ENCODE results near the gene UBAP1.

The UBAP1 gene

DNA sequence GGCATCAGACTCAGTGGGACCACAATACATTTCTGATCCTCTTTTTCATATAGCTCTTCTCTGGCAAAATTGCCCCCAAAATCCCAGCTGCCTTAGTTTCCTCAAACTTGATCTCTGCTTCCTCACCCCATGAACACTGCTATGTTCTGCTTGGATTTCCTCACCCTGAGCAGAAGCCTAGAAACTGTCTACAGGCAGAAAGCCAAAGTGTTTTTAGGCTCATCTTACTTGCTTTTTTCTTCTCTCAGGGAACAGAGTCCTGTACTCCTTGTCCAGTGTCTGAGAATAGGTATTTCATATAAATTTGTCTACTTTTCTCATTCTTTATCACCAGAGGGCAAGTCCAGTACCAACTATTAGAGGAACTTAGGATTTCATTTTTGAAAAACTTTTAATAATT lies 21.5 kb upstream of the UBAP1 start:
- no peaks in the 10 kb centered on the region for H3K27me3 ChIP-seq (ENCODE audit: control insufficient read depth in 1 of 2, insufficient read depth in 2 of 2, low read length in 2 of 2)
- H3K36me3 ChIP-seq (ENCODE audit: control insufficient read depth in 2 of 2, insufficient read depth in 2 of 2, low read length in 2 of 2) = no peaks in the 10 kb centered on the region
- H3K4me1 ChIP-seq (ENCODE audit: control insufficient read depth, insufficient read depth, low read length) = no peaks in the 10 kb centered on the region
- H3K27ac ChIP-seq (ENCODE audit: low read length) = no peak overlapping the region
- no peaks in the 10 kb centered on the region for H3K9me3 ChIP-seq (ENCODE audit: control insufficient read depth in 2 of 2, low read length in 2 of 2)
- H3K9ac ChIP-seq (ENCODE audit: low read length in 2 of 2) = no peak overlapping the region
- no peak overlapping the region for H3K4me3 ChIP-seq (ENCODE audit: low read length in 2 of 2)

GRCh38 chr9:34157898-34158297 lies 20.9 kb upstream of the UBAP1 start:
- no peak overlapping the region for H3K9ac ChIP-seq (ENCODE audit: low read length in 2 of 2)
- no peak overlapping the region for H3K27ac ChIP-seq (ENCODE audit: low read length)
- H3K9me3 ChIP-seq (ENCODE audit: control insufficient read depth in 2 of 2, low read length in 2 of 2) = no peaks in the 10 kb centered on the region
- no peaks in the 10 kb centered on the region for H3K4me1 ChIP-seq (ENCODE audit: control insufficient read depth, insufficient read depth, low read length)
- H3K36me3 ChIP-seq (ENCODE audit: control insufficient read depth in 2 of 2, insufficient read depth in 2 of 2, low read length in 2 of 2) = no peaks in the 10 kb centered on the region
- no peaks in the 10 kb centered on the region for H3K27me3 ChIP-seq (ENCODE audit: control insufficient read depth in 1 of 2, insufficient read depth in 2 of 2, low read length in 2 of 2)
- no peak overlapping the region for H3K4me3 ChIP-seq (ENCODE audit: low read length in 2 of 2)

DNA sequence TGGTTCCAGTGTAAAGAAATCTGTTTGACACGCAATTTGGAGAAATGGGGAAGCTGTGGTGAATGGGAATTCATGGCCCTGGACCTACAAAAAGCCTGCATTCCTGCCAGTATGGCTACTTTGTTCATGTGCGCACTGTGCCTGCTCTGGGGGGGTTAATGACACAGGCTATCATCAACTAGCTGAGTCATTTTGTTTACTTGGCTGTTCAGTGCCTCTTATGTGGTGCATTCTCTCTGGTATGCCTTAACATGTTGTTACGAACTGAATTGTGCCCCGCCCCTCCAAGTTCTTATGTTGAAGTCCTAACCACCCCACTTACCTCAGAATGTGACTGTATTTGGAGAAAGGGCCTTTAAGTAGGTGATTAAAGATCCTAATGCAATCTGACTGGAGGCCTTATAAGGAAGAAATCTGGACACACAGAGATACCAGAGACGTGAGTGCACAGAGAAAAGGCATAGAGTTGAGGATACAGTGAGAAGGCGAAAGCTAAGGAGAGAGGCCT lies 20.4 kb upstream of the UBAP1 start:
- H3K4me1 ChIP-seq (ENCODE audit: control insufficient read depth, insufficient read depth, low read length) = no peaks in the 10 kb centered on the region
- H3K27ac ChIP-seq (ENCODE audit: low read length) = no peak overlapping the region
- no peak overlapping the region for H3K4me3 ChIP-seq (ENCODE audit: low read length in 2 of 2)
- H3K9ac ChIP-seq (ENCODE audit: low read length in 2 of 2) = no peak overlapping the region
- no peaks in the 10 kb centered on the region for H3K27me3 ChIP-seq (ENCODE audit: control insufficient read depth in 1 of 2, insufficient read depth in 2 of 2, low read length in 2 of 2)
- H3K9me3 ChIP-seq (ENCODE audit: control insufficient read depth in 2 of 2, low read length in 2 of 2) = no peaks in the 10 kb centered on the region
- H3K36me3 ChIP-seq (ENCODE audit: control insufficient read depth in 2 of 2, insufficient read depth in 2 of 2, low read length in 2 of 2) = no peaks in the 10 kb centered on the region

DNA sequence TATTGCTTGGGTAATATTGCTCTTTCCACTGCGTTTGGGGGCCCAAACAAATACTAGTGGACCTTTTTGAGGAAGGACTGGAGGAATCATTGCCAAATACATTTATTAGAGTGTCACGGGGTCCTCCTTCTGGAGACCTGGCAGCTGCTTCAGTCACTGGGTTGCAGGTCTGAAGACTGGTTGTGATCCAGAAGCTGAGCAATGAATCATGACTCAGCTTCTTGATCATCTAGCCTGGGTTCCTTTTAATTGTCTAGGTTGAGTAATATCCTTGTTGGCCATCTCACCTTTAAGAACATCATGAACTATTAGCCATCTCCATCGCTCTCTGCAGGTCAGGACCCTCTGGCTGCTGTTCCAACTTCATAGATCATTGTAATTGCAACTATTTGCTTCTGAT lies 15.4 kb upstream of the UBAP1 start:
- no peaks in the 10 kb centered on the region for H3K36me3 ChIP-seq (ENCODE audit: control insufficient read depth in 2 of 2, insufficient read depth in 2 of 2, low read length in 2 of 2)
- no peak overlapping the region for H3K4me3 ChIP-seq (ENCODE audit: low read length in 2 of 2)
- H3K27me3 ChIP-seq (ENCODE audit: control insufficient read depth in 1 of 2, insufficient read depth in 2 of 2, low read length in 2 of 2) = no peaks in the 10 kb centered on the region
- no peaks in the 10 kb centered on the region for H3K4me1 ChIP-seq (ENCODE audit: control insufficient read depth, insufficient read depth, low read length)
- H3K9me3 ChIP-seq (ENCODE audit: control insufficient read depth in 2 of 2, low read length in 2 of 2) = no peaks in the 10 kb centered on the region
- H3K9ac ChIP-seq (ENCODE audit: low read length in 2 of 2) = no peak overlapping the region
- no peak overlapping the region for H3K27ac ChIP-seq (ENCODE audit: low read length)

DNA sequence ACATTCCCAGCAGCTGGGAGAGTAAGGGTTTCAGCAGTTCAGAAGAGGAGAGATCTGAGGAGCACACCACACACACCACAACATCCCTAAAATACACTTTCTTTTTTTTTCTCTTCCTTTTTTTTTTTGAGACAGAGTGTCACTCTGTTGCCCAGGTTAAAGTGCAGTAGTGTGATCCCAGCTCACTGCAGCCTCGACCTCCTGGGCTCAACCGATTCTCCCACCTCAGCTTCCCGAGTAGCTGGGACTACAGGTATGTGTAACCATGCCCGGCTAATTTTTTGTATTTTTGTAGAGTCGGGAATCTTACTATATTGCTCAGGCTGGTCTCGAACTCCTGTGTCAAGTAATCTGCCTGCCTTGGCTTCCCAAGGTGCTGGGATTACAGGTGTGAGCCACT lies 9.7 kb upstream of the UBAP1 start:
- no peaks in the 10 kb centered on the region for H3K27me3 ChIP-seq (ENCODE audit: control insufficient read depth in 1 of 2, insufficient read depth in 2 of 2, low read length in 2 of 2)
- H3K36me3 ChIP-seq (ENCODE audit: control insufficient read depth in 2 of 2, insufficient read depth in 2 of 2, low read length in 2 of 2) = no peaks in the 10 kb centered on the region
- peaks cover 3% of the 10 kb centered on the region for H3K4me1 ChIP-seq (ENCODE audit: control insufficient read depth, insufficient read depth, low read length)
- H3K9ac ChIP-seq (ENCODE audit: low read length in 2 of 2) = no peak overlapping the region
- H3K27ac ChIP-seq (ENCODE audit: low read length) = no peak overlapping the region
- H3K4me3 ChIP-seq (ENCODE audit: low read length in 2 of 2) = no peak overlapping the region
- no peaks in the 10 kb centered on the region for H3K9me3 ChIP-seq (ENCODE audit: control insufficient read depth in 2 of 2, low read length in 2 of 2)

DNA sequence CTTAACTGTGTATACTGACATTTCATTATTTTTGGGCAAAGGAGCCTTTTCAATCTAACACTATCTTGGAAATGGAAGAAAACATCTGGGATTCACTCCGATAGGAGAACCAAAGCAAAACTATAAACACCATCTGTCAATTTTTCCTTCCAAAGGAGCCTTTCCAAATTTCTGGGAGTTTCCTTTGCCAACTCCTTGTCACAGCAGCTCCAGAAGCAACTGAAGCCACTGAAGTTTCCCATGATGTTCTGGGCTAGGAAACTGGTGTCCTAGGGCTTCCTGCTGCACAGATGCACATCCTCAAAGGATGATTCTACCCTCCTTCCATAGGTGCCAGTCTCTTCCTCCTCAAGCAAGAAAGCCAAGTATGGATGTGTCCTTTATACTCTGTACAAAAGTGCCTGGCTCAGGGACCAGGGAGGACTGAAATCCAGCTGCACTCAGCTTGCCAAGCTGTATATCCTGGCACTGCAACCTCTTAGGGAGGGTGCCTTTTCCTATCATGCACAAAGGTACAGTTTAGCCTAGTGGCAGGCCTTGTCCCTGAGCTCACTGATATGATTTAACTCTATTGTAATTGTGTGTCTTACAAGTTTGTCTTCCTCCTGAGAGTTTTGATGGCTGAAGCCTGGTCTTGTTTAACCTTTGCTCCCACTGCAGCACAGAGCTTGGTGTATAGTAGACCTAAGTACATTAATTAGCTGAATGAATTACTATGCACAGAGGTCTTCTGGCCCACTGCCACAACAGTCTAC lies 8.4 kb upstream of the UBAP1 start:
- Histone ChIP-seq H3K4me1 (ENCODE audit: control insufficient read depth, insufficient read depth, low read length) (peaks cover 3% of the 10 kb centered on the region), H3K36me3 (ENCODE audit: control insufficient read depth in 2 of 2, insufficient read depth in 2 of 2, low read length in 2 of 2) (no peaks in the 10 kb centered on the region), H3K27ac (ENCODE audit: low read length) (no peak overlapping the region), H3K4me3 (ENCODE audit: low read length in 2 of 2) (no peak overlapping the region), H3K9me3 (ENCODE audit: control insufficient read depth in 2 of 2, low read length in 2 of 2) (no peaks in the 10 kb centered on the region), H3K27me3 (ENCODE audit: control insufficient read depth in 1 of 2, insufficient read depth in 2 of 2, low read length in 2 of 2) (no peaks in the 10 kb centered on the region), H3K9ac (ENCODE audit: low read length in 2 of 2) (no peak overlapping the region)

- Histone ChIP-seq H3K9me3 (ENCODE audit: control insufficient read depth in 2 of 2, low read length in 2 of 2) (no peaks in the 10 kb centered on the region), H3K4me3 (ENCODE audit: low read length in 2 of 2) (no peak overlapping the region), H3K27ac (ENCODE audit: low read length) (no peak overlapping the region), H3K4me1 (ENCODE audit: control insufficient read depth, insufficient read depth, low read length) (peaks cover 3% of the 10 kb centered on the region), H3K36me3 (ENCODE audit: control insufficient read depth in 2 of 2, insufficient read depth in 2 of 2, low read length in 2 of 2) (no peaks in the 10 kb centered on the region), H3K9ac (ENCODE audit: low read length in 2 of 2) (no peak overlapping the region), H3K27me3 (ENCODE audit: control insufficient read depth in 1 of 2, insufficient read depth in 2 of 2, low read length in 2 of 2) (no peaks in the 10 kb centered on the region)
These were observed 6.9 kb upstream of the UBAP1 start for GRCh38 chr9:34171753-34172535.

DNA sequence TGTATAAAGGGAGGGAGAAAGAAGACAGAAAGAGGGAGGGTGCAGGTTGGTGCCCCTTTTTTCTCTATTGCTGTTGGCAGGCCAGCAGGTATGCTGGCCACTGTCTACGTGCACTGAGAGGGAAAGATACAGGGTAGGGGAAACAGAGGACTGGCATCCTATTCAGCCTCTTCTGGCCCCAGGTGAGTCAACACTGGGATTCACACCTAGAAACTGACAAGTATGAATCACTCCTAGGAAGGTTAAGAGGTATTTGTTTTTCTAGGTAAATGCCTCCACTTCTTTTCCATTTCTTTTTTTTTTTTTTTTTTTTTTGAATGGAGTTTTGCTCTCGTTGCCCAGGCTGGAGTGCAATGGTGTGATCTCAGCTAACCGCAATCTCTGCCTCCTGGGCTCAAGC lies 2.8 kb upstream of the UBAP1 start:
- no peak overlapping the region for H3K4me3 ChIP-seq (ENCODE audit: low read length in 2 of 2)
- no peaks in the 10 kb centered on the region for H3K36me3 ChIP-seq (ENCODE audit: control insufficient read depth in 2 of 2, insufficient read depth in 2 of 2, low read length in 2 of 2)
- no peaks in the 10 kb centered on the region for H3K27me3 ChIP-seq (ENCODE audit: control insufficient read depth in 1 of 2, insufficient read depth in 2 of 2, low read length in 2 of 2)
- no peaks in the 10 kb centered on the region for H3K9me3 ChIP-seq (ENCODE audit: control insufficient read depth in 2 of 2, low read length in 2 of 2)
- H3K4me1 ChIP-seq (ENCODE audit: control insufficient read depth, insufficient read depth, low read length) = peaks cover 11% of the 10 kb centered on the region
- H3K9ac ChIP-seq (ENCODE audit: low read length in 2 of 2) = no peak overlapping the region
- no peak overlapping the region for H3K27ac ChIP-seq (ENCODE audit: low read length)

DNA sequence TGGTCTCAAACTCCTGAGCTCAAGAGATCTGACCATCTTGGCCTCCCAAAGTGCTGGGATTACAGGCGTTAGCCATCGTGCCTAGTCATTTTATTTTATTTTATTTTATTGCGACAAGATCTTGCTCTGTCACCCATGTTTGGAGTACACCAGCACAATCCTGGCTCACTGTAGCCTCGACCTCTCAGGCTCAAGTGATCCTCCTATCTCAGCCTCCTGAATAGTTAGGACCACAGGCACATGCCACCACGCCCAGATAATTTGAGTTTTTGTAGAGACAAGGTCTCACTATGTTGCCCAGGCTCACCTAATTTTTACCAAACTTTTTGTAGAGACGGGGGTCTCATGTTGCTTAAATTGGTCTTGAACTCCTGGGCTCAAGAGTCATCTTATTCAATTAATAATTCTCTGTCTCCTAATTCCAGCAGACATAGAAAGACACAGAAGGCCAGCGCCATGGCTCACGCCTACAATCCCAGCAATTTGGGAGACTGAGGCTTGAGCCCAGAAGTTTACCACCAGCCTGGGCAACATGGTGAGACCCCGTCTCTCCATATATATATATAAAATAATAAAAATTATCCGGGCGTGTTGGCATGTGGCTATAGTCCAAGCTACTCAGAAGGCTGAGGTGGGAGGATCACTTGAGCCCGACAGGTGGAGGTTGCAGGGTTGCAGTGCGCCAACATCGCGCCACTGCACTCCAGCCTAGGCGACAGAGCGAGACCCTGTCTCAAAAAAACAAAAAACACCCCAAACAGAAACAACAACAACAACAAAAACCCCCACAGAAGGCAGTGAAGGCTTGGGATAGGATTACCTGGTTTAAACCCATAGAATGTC lies 1.0 kb upstream of the UBAP1 start:
- no peaks in the 10 kb centered on the region for H3K9me3 ChIP-seq (ENCODE audit: control insufficient read depth in 2 of 2, low read length in 2 of 2)
- H3K36me3 ChIP-seq (ENCODE audit: control insufficient read depth in 2 of 2, insufficient read depth in 2 of 2, low read length in 2 of 2) = no peaks in the 10 kb centered on the region
- H3K9ac ChIP-seq (ENCODE audit: low read length in 2 of 2) = peak overlapping the region; percentile 95 to 98
- peak overlapping the region; percentile 90 to 94 for H3K4me3 ChIP-seq (ENCODE audit: low read length in 2 of 2)
- peak overlapping the region; percentile 88 for H3K27ac ChIP-seq (ENCODE audit: low read length)
- no peaks in the 10 kb centered on the region for H3K27me3 ChIP-seq (ENCODE audit: control insufficient read depth in 1 of 2, insufficient read depth in 2 of 2, low read length in 2 of 2)
- H3K4me1 ChIP-seq (ENCODE audit: control insufficient read depth, insufficient read depth, low read length) = peaks cover 11% of the 10 kb centered on the region

DNA sequence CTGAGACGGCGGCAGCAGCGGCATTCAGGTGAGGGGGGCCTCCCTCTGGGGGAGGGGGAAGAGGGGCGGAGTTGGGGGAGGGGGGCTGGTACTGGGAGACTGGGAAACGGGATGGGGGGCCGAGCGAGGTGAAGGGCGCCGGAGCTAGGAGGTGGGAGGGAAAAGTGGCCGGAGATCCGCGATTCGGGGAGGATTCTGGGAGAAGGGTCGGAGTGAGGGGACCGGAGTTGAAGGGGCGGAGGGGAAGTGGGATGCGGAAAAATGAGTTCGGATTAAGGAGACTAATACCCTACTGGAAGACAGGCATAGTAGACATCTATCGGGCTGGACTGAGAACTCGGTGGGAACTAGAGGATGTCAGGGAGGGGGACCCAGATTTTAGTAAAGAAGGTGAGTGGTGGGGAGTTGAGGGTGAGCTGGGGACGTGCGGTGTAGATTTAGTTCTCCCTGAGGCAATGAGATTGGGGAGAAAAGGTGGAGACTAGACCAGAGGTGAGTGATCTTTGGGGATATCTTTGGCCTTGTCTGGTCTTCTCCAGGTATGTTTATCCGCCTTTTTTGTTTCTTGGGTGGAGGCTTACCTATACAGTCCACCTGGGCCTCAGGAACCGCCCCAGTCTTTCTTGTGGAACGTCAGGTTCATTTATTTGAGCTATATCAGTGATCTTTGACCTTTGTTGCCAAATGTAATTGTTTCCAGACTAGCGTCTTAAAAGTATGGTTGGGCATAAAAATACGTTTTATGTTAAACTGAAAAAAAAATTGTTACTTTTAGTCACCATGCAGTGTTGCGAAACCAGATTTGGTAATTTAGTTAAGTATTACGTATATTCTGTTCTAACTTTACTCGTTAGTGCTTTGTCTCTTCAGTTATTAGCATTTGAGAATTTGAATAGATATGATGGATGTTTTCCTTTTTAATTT lies 632 bp downstream of the UBAP1 start:
- Histone ChIP-seq H3K9ac (ENCODE audit: low read length in 2 of 2) (peak overlapping the region; percentile 95 to 98), H3K27ac (ENCODE audit: low read length) (peak overlapping the region; percentile 88), H3K4me3 (ENCODE audit: low read length in 2 of 2) (peak overlapping the region; percentile 90 to 94), H3K4me1 (ENCODE audit: control insufficient read depth, insufficient read depth, low read length) (peaks cover 11% of the 10 kb centered on the region), H3K27me3 (ENCODE audit: control insufficient read depth in 1 of 2, insufficient read depth in 2 of 2, low read length in 2 of 2) (no peaks in the 10 kb centered on the region), H3K9me3 (ENCODE audit: control insufficient read depth in 2 of 2, low read length in 2 of 2) (no peaks in the 10 kb centered on the region), H3K36me3 (ENCODE audit: control insufficient read depth in 2 of 2, insufficient read depth in 2 of 2, low read length in 2 of 2) (no peaks in the 10 kb centered on the region)
